GM23338 (cell line): ENCODE data around the gene ERC2. TPM values are rescaled to one million over a fixed set of nuclear protein-coding genes. Genes with fewer than 3 reads are reported as not detected.

ENCODE experiments used
- ATAC-seq: fragments of 200-7000 bp; cut with Tn5 transposase; 3 replicates; pipeline ENCODE4 v1.9.1; 2020
- DNase-seq: peaks from one replicate; pipeline ENCODE4 v3.0.0-alpha.2; 2015; ENCODE audit warnings: low spot score
- H2AFZ ChIP-seq: fragments of 200-600 bp; sonication (generic); 2 replicates; pipeline ENCODE4 v1.8.0; 2016; ENCODE audit warnings: antibody characterized with exemption, mild to moderate bottlenecking, moderate library complexity
- H3F3A ChIP-seq: fragments of 200-600 bp; sonication (generic); replicated peaks from 2 replicates; pipeline ENCODE4 v1.8.0; 2017; ENCODE audit warnings: antibody characterized with exemption, mixed run types, low read depth
- H3K27ac ChIP-seq: fragments of 200-600 bp; sonication (generic); 2 replicates; pipeline ENCODE4 v1.6.1; 2016; ENCODE audit warnings: low read depth
- H3K27me3 ChIP-seq: fragments of 200-600 bp; sonication (generic); 2 replicates; pipeline ENCODE4 v1.8.0; 2016; ENCODE audit warnings: mild to moderate bottlenecking, mixed run types, moderate library complexity; ENCODE audit not compliant: insufficient read depth
- H3K36me3 ChIP-seq: fragments of 200-600 bp; sonication (generic); 2 replicates; pipeline ENCODE4 v1.8.0; 2016; ENCODE audit warnings: mild to moderate bottlenecking; ENCODE audit not compliant: insufficient read depth
- H3K4me1 ChIP-seq: fragments of 200-600 bp; sonication (generic); 2 replicates; pipeline ENCODE4 v1.8.0; 2016; ENCODE audit warnings: mild to moderate bottlenecking, moderate library complexity; ENCODE audit not compliant: insufficient read depth
- H3K4me2 ChIP-seq: fragments of 200-600 bp; sonication (generic); 2 replicates; pipeline ENCODE4 v1.7.1; 2017; ENCODE audit warnings: mixed run types
- H3K4me3 ChIP-seq: fragments of 200-600 bp; sonication (generic); 2 replicates; pipeline ENCODE4 v1.6.1; 2016; ENCODE audit warnings: mixed run types
- H3K79me2 ChIP-seq: fragments of 200-600 bp; sonication (generic); replicated peaks from 2 replicates; pipeline ENCODE4 v1.8.0; 2017; ENCODE audit warnings: mild to moderate bottlenecking; ENCODE audit not compliant: insufficient read depth
- H3K9me2 ChIP-seq: fragments of 200-600 bp; sonication (generic); 2 replicates; pipeline ENCODE4 v1.8.0; 2017; ENCODE audit not compliant: insufficient read depth
- H4K20me1 ChIP-seq: fragments of 200-600 bp; sonication (generic); replicated peaks from 2 replicates; pipeline ENCODE4 v1.8.0; 2017; ENCODE audit warnings: mild to moderate bottlenecking; ENCODE audit not compliant: insufficient read depth
- H3K27ac Mint-ChIP-seq: 2 replicates; pipeline ENCODE4 v1.8.0; 2020; ENCODE audit warnings: inconsistent platforms, mild to moderate bottlenecking, moderate library complexity, mixed read lengths
- H3K27me3 Mint-ChIP-seq: 3 replicates; pipeline ENCODE4 v1.8.0; 2022; ENCODE audit warnings: low read depth, mild to moderate bottlenecking, moderate library complexity, mixed read lengths, inconsistent platforms; ENCODE audit not compliant: insufficient read depth, poor library complexity
- H3K36me3 Mint-ChIP-seq: 3 replicates; pipeline ENCODE4 v1.8.0; 2021; ENCODE audit warnings: low read depth, mild to moderate bottlenecking, inconsistent platforms, moderate library complexity, mixed read lengths
- H3K4me1 Mint-ChIP-seq: 3 replicates; pipeline ENCODE4 v1.8.0; 2020; ENCODE audit warnings: mild to moderate bottlenecking, inconsistent platforms, mixed read lengths
- H3K4me3 Mint-ChIP-seq: 3 replicates; pipeline ENCODE4 v1.8.0; 2021; ENCODE audit warnings: moderate library complexity, mild to moderate bottlenecking, inconsistent platforms, mixed read lengths
- H3K9me3 Mint-ChIP-seq: 3 replicates; pipeline ENCODE4 v1.8.0; 2020; ENCODE audit warnings: moderate library complexity, mild to moderate bottlenecking, inconsistent platforms, mixed read lengths
- CREB1 ChIP-seq: fragments of 250-450 bp; sonication (Bioruptor Pico); IDR thresholded peaks from 2 replicates; pipeline ENCODE4 v1.5.0; 2020; ENCODE audit warnings: low read depth, mild to moderate bottlenecking, moderate library complexity
- ZNF114 ChIP-seq: fragments of 250-450 bp; sonication (Bioruptor Pico); IDR thresholded peaks from 2 replicates; pipeline ENCODE4 v1.5.0; 2020; ENCODE audit warnings: mild to moderate bottlenecking, moderate library complexity
- ZNF331 ChIP-seq: fragments of 250-450 bp; sonication (Bioruptor Pico); IDR thresholded peaks from 2 replicates; pipeline ENCODE4 v1.5.0; 2020; ENCODE audit warnings: low read depth, mild to moderate bottlenecking, moderate library complexity
- ZNF462 ChIP-seq: fragments of 250-450 bp; sonication (Bioruptor Pico); IDR thresholded peaks from 2 replicates; pipeline ENCODE4 v1.5.0; 2020; ENCODE audit warnings: mild to moderate bottlenecking, moderate library complexity
- polyA plus RNA-seq: library from polyadenylated mRNA; unstranded; fragments of >200 nt; fragmentation: Nextera tagmentation; extraction: Ambion mirVana; gene quantifications from 2 replicates; pipeline ENCODE4 v1.2.1, GENCODE V29; 2016
- total RNA-seq: library from RNA; depleted of rRNA; stranded (reverse); fragments of >200 nt; shearing (Covaris generic); gene quantifications from 2 replicates; pipeline ENCODE4 v1.2.3, GENCODE V29; 2014
- TF ChIP-seq, protein P1 (sequence below), 2 experiments: fragments of 200-600 bp in 1 of 2; sonication (generic) in 1 of 2; conservative IDR thresholded peaks; 2 replicates each; pipeline versions ENCODE4 v1.5.1 to v1.6.1; 2016 to 2017; ENCODE audit warnings: antibody characterized with exemption in 2 of 2, low read depth in 2 of 2, mild to moderate bottlenecking in 2 of 2, moderate library complexity in 1 of 2

ERC2 gene
- total and polyA plus RNA-seq, 2 experiments from 2014 or later = 11.8 to 13.7 TPM

GRCh38 chr3:55634345-55634744, 833.9 kb downstream of the ERC2 start:
- Histone ChIP-seq H4K20me1 (no peaks in the 10 kb centered on the region), H3K4me1 (peaks cover 7% of the 10 kb centered on the region), H3K27me3 (no peaks in the 10 kb centered on the region), H3F3A (no peaks in the 10 kb centered on the region), H3K4me2 (no peak overlapping the region), H3K79me2 (no peaks in the 10 kb centered on the region), H3K36me3 (no peaks in the 10 kb centered on the region), H3K9me2 (peaks cover 20% of the 10 kb centered on the region; the same call in 1 of the 2 replicates), H2AFZ (no peak overlapping the region), H3K27ac (no peak overlapping the region), H3K4me3 (no peak overlapping the region)
- Mint-ChIP-seq H3K4me3 (no peak overlapping the region), H3K9me3 (no peaks in the 10 kb centered on the region), H3K27ac (no peak overlapping the region), H3K27me3 (no peaks in the 10 kb centered on the region), H3K4me1 (peaks cover 15% of the 10 kb centered on the region), H3K36me3 (no peaks in the 10 kb centered on the region)
- no peak for ATAC-seq
- no peak for DNase-seq
- TF ChIP-seq ZNF331 (CRISPR knock-in tag) (no peak), CREB1 (CRISPR knock-in tag) (no peak), ZNF114 (no peak)
- TF ChIP-seq, protein P1, sequence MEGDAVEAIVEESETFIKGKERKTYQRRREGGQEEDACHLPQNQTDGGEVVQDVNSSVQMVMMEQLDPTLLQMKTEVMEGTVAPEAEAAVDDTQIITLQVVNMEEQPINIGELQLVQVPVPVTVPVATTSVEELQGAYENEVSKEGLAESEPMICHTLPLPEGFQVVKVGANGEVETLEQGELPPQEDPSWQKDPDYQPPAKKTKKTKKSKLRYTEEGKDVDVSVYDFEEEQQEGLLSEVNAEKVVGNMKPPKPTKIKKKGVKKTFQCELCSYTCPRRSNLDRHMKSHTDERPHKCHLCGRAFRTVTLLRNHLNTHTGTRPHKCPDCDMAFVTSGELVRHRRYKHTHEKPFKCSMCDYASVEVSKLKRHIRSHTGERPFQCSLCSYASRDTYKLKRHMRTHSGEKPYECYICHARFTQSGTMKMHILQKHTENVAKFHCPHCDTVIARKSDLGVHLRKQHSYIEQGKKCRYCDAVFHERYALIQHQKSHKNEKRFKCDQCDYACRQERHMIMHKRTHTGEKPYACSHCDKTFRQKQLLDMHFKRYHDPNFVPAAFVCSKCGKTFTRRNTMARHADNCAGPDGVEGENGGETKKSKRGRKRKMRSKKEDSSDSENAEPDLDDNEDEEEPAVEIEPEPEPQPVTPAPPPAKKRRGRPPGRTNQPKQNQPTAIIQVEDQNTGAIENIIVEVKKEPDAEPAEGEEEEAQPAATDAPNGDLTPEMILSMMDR (conservative IDR thresholded peaks at IDR 0.05; ENCODE audit: low read depth in 2 of 2) = no peak

DNA sequence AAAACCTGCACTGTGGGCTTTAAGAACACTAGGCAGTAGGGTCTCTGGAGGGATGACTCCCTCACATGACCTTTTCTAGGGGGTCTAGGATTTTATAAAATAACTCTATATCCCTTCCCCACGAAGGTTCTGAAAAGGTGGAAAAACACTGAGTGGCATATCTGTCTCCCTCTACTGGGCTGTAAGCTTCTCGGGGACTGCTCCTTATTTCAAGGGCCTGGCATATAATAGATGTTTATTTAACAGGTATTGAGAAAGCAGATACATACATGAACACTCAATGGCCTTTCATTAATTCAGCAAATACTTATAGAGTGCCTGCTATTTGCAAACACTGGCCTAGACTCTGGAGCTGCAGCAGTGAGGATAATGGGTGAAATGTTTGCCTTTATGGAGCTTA, 834.9 kb downstream of the ERC2 start:
- H3K36me3 ChIP-seq = no peaks in the 10 kb centered on the region
- no peak overlapping the region for H3K27ac ChIP-seq
- H4K20me1 ChIP-seq = no peaks in the 10 kb centered on the region
- H3K4me3 Mint-ChIP-seq = no peak overlapping the region
- ATAC-seq (no peak), DNase-seq (no peak)
- H3K9me3 Mint-ChIP-seq = no peaks in the 10 kb centered on the region
- no peaks in the 10 kb centered on the region for H3K4me1 ChIP-seq
- H3K79me2 ChIP-seq = no peaks in the 10 kb centered on the region
- H3K4me1 Mint-ChIP-seq = peaks cover 12% of the 10 kb centered on the region
- no peaks in the 10 kb centered on the region for H3F3A ChIP-seq
- no peak overlapping the region for H3K27ac Mint-ChIP-seq
- H3K9me2 ChIP-seq = peaks cover 12% of the 10 kb centered on the region; the same call in 1 of the 2 replicates
- TF ChIP-seq, protein P1 (conservative IDR thresholded peaks at IDR 0.05; ENCODE audit: low read depth in 2 of 2) = peak; percentile 34 to 42; a peak in 3 of 4 replicates
- no peak for TF ChIP-seq ZNF331 (CRISPR knock-in tag)
- no peaks in the 10 kb centered on the region for H3K27me3 ChIP-seq
- H3K27me3 Mint-ChIP-seq = peaks cover 2% of the 10 kb centered on the region
- no peak overlapping the region for H2AFZ ChIP-seq
- no peak overlapping the region for H3K4me3 ChIP-seq
- H3K36me3 Mint-ChIP-seq = no peaks in the 10 kb centered on the region
- H3K4me2 ChIP-seq = no peak overlapping the region

DNA sequence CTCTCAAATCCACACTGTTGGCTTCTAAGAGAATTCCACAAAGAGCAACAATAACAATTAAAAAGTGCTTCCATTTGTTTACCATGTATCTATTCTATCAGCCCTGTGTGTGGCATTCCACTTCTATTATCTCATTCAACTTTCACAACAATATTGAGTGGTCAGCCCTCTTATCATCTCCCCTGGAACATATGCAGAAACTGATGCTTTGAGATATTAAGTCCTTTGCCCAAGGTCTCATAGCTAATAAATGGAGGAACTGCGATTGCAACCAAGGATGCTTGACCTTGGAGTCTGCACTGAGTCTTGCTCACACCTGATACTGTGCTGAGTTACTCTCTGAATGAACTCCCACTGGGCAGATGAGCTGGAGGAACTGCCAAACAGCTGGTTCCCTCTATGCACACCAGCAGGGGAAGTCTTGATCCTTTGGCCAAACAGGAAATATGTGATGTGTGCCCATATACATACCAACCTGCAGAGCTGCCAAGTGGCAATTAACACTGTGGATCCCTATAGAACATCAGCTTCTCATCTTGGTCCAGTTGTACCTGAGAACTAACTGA, 836.4 kb downstream of the ERC2 start:
- no peaks in the 10 kb centered on the region for H3K9me3 Mint-ChIP-seq
- H3K36me3 Mint-ChIP-seq = no peaks in the 10 kb centered on the region
- Histone ChIP-seq H4K20me1 (no peaks in the 10 kb centered on the region), H3K9me2 (peaks cover 14% of the 10 kb centered on the region), H3K36me3 (no peaks in the 10 kb centered on the region), H3F3A (no peaks in the 10 kb centered on the region), H3K4me2 (no peak overlapping the region), H3K27ac (no peak overlapping the region), H3K79me2 (no peaks in the 10 kb centered on the region), H2AFZ (no peak overlapping the region), H3K4me1 (no peaks in the 10 kb centered on the region), H3K4me3 (no peak overlapping the region), H3K27me3 (no peaks in the 10 kb centered on the region)
- H3K4me3 Mint-ChIP-seq = no peak overlapping the region
- peaks cover 9% of the 10 kb centered on the region for H3K4me1 Mint-ChIP-seq
- no peak overlapping the region for H3K27ac Mint-ChIP-seq
- peak; percentile 31; the same call in 1 of the 3 replicates for ATAC-seq
- DNase-seq = no peak
- H3K27me3 Mint-ChIP-seq = peaks cover 2% of the 10 kb centered on the region
- TF ChIP-seq ZNF462 (CRISPR knock-in tag) (no peak), CREB1 (CRISPR knock-in tag) (no peak)
